Smooth muscle cell (in vitro differentiated cells): ENCODE measurements around the gene UBR2. TPM values are rescaled to one million over a fixed set of nuclear protein-coding genes. Genes with fewer than 3 reads are reported as not detected.

ENCODE experiments used
- DNase-seq: peaks from one replicate; lab custom pipeline; 2025; ENCODE audit not compliant: unreplicated experiment; lab: John Stamatoyannopoulos, UW
- H2AFZ ChIP-seq: fragments of 200-600 bp; sonication (generic); 2 replicates; pipeline ENCODE4 v1.6.0; 2016; ENCODE audit warnings: antibody characterized with exemption, low read depth, mild to moderate bottlenecking
- H3F3A ChIP-seq: fragments of 200-600 bp; sonication (generic); 2 replicates; pipeline ENCODE4 v1.6.0; 2017; ENCODE audit warnings: antibody characterized with exemption, low read depth
- H3K27ac ChIP-seq: fragments of 200-600 bp; sonication (generic); 2 replicates; pipeline ENCODE4 v1.5.1; 2016; ENCODE audit warnings: low read depth, mild to moderate bottlenecking
- H3K27me3 ChIP-seq: fragments of 200-600 bp; sonication (generic); 2 replicates; pipeline ENCODE4 v1.6.1; 2016; ENCODE audit warnings: low read depth, mild to moderate bottlenecking
- H3K36me3 ChIP-seq: fragments of 200-600 bp; sonication (generic); 2 replicates; pipeline ENCODE4 v1.5.1; 2016; ENCODE audit warnings: low read depth
- H3K4me1 ChIP-seq: fragments of 200-600 bp; sonication (generic); 2 replicates; pipeline ENCODE4 v1.5.1; 2016; ENCODE audit warnings: low read depth
- H3K4me2 ChIP-seq: fragments of 200-600 bp; sonication (generic); 2 replicates; pipeline ENCODE4 v1.6.0; 2016; ENCODE audit warnings: mild to moderate bottlenecking
- H3K4me3 ChIP-seq: fragments of 200-600 bp; sonication (generic); 2 replicates; pipeline ENCODE4 v1.5.1; 2016; ENCODE audit warnings: mild to moderate bottlenecking
- H3K79me2 ChIP-seq: fragments of 200-600 bp; sonication (generic); 2 replicates; pipeline ENCODE4 v1.6.0; 2016; ENCODE audit warnings: low read depth, mild to moderate bottlenecking
- H3K9ac ChIP-seq: fragments of 200-600 bp; sonication (generic); 2 replicates; pipeline ENCODE4 v1.6.0; 2016; ENCODE audit warnings: low read depth
- H3K9me3 ChIP-seq: fragments of 200-600 bp; sonication (generic); replicated peaks from 2 replicates; pipeline ENCODE4 v1.5.1; 2016; ENCODE audit warnings: low read depth
- H4K20me1 ChIP-seq: fragments of 200-600 bp; sonication (generic); 2 replicates; pipeline ENCODE4 v1.6.0; 2016; ENCODE audit warnings: low read depth
- CTCF ChIP-seq: fragments of 200-600 bp; sonication (generic); IDR thresholded peaks from 2 replicates; pipeline ENCODE4 v1.5.1; 2017; ENCODE audit warnings: borderline replicate concordance, mild to moderate bottlenecking, antibody characterized with exemption; ENCODE audit not compliant: insufficient read depth, poor library complexity, severe bottlenecking
- WGBS: methylation state at CpG from one replicate; pipeline ENCODE4 v1.1.7; 2016; ENCODE audit warnings: low lambda C conversion rate; 5-methylcytosine and 5-hydroxymethylcytosine counted together
- polyA plus RNA-seq: library from polyadenylated mRNA; unstranded; fragments of >200 nt; fragmentation: Nextera tagmentation; extraction: Ambion mirVana; gene quantifications from 2 replicates; pipeline ENCODE4 v1.2.1, GENCODE V29; 2016
- total RNA-seq: library from RNA; depleted of rRNA; stranded (reverse); fragments of >200 nt; gene quantifications from 2 replicates; pipeline ENCODE4 v1.2.3, GENCODE V29; 2014

UBR2 gene
- total and polyA plus RNA-seq, 2 experiments from 2014 or later, result 8.1 to 22.6 TPM

- Histone ChIP-seq H3K9me3 (no peaks in the 10 kb centered on the region), H3K27me3 (no peaks in the 10 kb centered on the region), H3K79me2 (no peaks in the 10 kb centered on the region), H3F3A (no peaks in the 10 kb centered on the region), H3K27ac (no peak overlapping the region), H3K4me2 (no peak overlapping the region), H4K20me1 (no peaks in the 10 kb centered on the region), H3K4me3 (no peak overlapping the region), H3K9ac (no peak overlapping the region), H2AFZ (no peak overlapping the region), H3K36me3 (no peaks in the 10 kb centered on the region), H3K4me1 (no peaks in the 10 kb centered on the region)
- TF ChIP-seq CTCF, result no peak
- WGBS, result 75% methylated on average over 1 of the region's 1 CpG
- no peak for DNase-seq
These were observed 12.6 kb upstream of the UBR2 start for GRCh38 chr6:42551217-42551616.

DNA sequence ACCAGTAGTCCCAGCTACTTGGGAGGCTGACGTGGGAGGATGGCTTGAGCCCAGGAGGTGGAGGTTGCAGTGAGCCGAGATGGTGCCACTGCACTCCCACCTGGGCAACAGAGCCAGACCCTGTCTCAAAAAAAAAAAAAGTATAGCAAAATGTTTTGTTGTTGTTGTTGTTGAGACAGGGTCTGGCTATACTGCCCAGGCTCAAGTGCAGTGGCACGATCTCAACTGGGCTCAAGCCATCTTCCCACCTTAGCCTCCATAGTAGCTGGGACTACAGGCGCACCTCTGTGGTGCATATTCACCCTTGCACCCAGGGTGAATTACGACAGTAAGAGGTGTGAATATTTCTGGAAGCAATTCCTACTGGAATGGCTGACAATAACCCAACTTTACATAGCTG, 11.4 kb upstream of the UBR2 start:
- no peaks in the 10 kb centered on the region for H4K20me1 ChIP-seq
- DNase-seq, result no peak
- TF ChIP-seq CTCF, result no peak
- no peak overlapping the region for H3K4me2 ChIP-seq
- H3K4me1 ChIP-seq, result no peaks in the 10 kb centered on the region
- WGBS, result 79% methylated on average over 5 of the region's 5 CpGs
- no peaks in the 10 kb centered on the region for H3K27me3 ChIP-seq
- H3K36me3 ChIP-seq, result no peaks in the 10 kb centered on the region
- no peak overlapping the region for H3K27ac ChIP-seq
- no peaks in the 10 kb centered on the region for H3K79me2 ChIP-seq
- no peak overlapping the region for H3K9ac ChIP-seq
- no peak overlapping the region for H3K4me3 ChIP-seq
- H3F3A ChIP-seq, result no peaks in the 10 kb centered on the region
- H2AFZ ChIP-seq, result no peak overlapping the region
- H3K9me3 ChIP-seq, result no peaks in the 10 kb centered on the region

DNA sequence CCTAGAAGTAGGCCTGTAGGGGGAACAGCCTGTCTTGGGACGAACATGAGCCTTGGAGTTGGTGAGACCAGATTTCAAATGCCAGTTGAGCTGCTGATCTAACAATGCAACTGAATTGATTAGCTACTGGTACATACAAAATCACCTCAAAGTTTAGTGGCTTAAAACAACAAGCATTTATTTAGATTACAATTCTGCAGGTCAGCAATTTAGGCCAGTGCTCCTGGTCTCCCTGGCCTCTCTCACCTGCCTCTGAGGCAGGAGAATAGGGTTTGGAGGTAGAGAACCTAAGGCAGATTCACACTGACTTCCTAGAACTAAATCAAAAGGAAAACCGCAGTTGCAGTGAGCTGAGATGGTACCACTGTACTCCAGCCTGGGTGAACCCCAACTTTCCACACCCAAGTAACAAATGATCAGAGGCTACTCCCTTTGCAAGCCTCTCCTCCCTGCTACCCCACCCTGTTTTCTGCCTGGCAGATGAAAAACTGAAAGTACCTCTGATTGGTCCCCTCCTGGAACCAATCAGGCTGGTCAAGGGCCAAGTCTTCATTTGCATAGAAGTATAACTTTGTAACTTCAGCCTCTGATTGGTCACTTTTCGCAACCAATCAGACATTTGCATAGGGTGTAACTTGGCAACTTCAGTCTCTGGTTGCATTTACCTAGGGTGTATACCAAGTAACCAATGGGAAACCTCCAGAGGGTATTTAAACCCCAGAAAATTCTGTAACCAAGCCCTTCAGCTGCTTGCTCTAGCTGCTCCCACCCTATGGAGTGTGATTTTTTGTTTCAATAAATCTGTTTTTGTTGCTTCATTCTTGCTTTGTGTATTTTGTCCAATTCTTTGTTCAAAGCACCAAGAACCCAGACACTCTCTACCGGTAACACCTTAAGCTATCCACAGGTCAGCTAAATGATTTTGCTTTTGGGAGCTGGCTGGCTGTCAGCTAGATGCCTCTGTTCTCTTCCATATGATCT, 8.1 kb upstream of the UBR2 start:
- TF ChIP-seq CTCF, result no peak
- Histone ChIP-seq H3K9ac (no peak overlapping the region), H2AFZ (no peak overlapping the region), H3K4me2 (no peak overlapping the region), H3K27me3 (no peaks in the 10 kb centered on the region), H3K4me1 (no peaks in the 10 kb centered on the region), H3K79me2 (no peaks in the 10 kb centered on the region), H3K4me3 (no peak overlapping the region), H4K20me1 (no peaks in the 10 kb centered on the region), H3F3A (no peaks in the 10 kb centered on the region), H3K27ac (no peak overlapping the region), H3K36me3 (no peaks in the 10 kb centered on the region), H3K9me3 (no peaks in the 10 kb centered on the region)
- WGBS, result 93% methylated on average over 4 of the region's 4 CpGs
- DNase-seq, result no peak
